SIG-M5 (cell line): ENCODE results near the gene SPEG.
A peak's percentile ranks its signal among the peaks of the same experiment; 100 is the strongest.

Source experiments
- DNase-seq: peaks from one replicate; lab custom pipeline; 2025; lab: John Stamatoyannopoulos, UW

SPEG gene

DNA sequence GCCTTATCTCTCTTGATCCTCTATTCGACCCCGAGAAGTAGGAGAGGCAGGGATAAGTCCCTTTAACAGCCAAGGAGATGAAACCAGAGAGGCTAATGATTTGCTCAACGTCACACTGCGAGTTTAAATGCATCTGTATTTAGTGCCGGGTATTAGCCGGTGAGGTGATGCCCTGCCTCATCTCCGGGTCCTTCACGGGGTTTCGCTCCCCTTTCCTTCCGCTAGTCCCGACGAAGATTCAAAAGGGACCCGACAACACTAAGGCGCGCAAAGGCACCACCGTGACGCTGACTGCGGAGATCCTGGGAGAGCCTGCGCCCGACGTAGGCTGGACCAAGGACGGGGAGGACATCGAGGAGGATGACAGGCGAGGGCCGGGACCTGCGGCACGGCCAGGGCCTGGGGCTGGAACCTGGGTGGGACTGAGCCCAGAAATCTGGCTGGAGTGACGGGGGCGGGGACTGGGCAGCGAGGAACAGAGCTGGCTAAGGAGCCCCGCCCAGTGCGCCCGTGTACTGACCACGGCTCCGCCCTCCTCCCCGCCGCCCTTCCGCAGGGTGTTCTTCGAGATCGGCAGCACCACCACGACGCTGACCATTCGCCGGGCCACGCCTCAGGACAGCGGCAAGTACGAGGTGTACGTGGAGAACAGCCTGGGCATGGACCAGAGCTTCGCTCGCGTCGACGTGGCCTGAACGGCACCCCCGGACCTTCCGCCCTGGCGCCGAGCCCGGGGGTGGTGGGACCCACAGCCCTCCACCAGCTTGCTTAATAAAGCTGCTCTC is 63.0 kb downstream of the SPEG start:
- no peak for DNase-seq

DNA sequence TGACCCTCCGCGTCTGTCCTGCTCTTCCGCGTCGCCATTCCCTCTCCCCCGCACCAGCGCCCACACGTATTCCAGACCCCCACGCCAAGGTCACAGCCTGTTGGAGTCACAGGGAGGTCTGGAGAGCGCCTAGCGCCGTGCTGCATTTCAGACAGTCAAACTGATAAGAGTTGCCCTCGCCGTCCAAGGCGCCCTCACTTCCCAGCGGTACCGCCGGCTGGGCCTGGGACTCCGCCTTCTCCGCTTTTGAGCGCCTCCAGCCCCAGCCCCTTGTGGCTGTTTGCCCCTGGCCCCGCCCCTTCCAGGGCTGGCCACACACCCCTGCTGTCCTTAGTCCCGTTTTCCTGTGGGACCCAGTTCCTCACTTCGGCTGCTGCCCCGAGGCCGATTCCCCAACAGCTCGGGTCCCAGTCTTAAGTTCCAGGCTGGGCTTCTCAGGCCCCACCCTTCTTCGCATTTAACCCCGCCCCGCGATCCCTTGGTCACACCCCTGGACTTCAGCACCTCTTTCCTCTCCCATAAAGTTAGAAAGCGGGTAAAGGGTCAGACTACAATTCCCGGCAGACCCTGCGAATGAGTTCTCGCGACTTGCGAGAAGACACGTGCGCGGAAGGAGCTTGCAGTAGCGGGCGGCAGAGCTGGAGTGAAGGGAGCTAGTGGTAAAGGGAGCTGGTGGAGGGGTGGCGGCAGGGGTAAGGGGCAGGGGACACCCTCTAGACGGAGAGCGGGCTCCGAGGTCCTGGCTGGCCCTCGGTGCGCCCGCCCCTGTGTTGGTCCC is 63.8 kb downstream of the SPEG start, which contains the start of gene GMPPA:
GMPPA (plus strand) TSS at position 612 of the 778 bp plus-strand sequence. CDS start 1,085 bp downstream, outside the sequence.
- peak; percentile 92 for DNase-seq

DNA sequence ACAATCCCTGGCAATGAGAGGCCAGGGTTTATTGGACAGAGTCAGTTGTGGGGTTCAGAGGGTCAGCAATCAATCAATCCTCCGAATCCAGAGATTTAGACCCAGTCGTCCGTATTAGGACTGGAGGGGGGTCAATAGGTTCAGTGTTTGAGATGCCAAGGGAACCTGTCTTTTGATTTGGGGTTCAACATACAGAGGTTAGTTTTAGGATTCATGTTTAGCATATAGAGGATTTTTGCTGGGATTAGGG is 64.3 kb downstream of the SPEG start:
- no peak for DNase-seq

DNA sequence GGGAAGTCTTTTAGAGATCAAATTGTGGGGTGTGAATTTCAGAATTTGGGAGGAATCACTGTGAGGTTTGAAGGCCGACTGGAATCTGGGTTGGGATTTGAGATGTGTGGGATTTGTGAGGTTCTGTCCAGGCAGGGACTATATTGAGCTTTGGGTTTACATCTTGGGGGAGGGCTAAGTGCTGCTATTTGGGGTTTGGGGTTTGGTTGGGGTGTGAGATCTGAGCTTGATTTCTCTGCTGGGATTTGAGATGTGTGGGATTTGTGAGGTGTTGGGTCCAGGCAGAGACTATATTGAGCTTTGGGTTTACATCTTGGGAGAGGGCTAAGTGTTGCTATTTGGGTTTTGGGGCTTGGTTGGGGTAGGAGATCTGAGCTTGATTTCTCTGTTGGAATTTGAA is 64.9 kb downstream of the SPEG start:
- DNase-seq = no peak

DNA sequence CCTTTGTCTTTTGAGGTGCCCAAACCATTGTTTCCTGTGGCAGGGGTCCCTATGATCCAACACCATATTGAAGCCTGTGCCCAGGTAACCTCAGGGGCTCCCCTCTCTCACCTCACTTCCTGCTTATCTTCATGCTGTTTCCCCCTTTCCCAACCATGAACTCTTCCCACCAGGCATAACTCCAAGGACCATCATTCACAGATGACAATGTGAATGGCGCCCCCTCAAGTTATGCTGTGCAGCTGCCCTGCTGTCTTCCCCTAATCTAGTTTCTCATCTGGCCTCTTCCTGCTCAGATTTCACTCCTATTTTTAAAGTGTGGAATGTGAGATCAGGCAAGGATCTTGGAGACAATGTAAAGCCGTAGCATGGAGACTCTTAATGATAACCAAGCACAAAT is 65.5 kb downstream of the SPEG start:
- DNase-seq = no peak

DNA sequence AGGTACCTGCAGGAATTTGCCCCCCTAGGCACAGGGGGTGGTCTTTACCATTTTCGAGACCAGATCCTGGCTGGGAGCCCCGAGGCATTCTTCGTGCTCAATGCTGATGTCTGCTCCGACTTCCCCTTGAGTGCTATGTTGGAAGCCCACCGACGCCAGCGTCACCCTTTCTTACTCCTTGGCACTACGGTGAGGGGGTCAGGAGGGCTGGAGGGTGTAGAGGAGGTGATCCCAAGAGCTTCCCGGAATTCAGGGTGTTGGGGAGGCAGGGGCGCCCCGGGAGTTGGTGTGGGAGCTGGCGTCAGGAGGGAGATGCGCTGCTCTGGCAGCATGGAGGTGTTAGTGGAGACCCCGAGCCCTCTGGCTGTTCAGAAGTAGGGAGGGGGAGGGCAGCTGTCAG is 67.2 kb downstream of the SPEG start:
- no peak for DNase-seq

DNA sequence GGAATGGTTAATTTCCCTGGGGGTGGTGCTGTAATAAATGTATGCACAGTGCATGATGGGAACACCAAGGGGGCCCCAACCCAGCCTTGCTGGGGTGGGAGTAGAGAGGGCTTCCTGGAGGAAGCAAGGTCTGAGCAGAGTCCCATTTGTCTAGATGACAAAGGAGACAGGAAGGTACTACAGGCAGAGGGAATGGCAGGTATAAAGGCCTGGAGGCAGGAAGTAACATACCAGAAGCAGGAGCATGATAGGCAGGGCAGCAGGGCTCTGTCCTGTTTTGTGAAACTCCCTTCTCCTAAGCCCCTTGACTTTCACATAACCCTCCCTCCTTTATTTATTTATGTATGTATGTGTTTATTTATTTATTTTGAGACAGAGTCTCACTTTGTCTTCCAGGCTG is 68.0 kb downstream of the SPEG start:
- no peak for DNase-seq

DNA sequence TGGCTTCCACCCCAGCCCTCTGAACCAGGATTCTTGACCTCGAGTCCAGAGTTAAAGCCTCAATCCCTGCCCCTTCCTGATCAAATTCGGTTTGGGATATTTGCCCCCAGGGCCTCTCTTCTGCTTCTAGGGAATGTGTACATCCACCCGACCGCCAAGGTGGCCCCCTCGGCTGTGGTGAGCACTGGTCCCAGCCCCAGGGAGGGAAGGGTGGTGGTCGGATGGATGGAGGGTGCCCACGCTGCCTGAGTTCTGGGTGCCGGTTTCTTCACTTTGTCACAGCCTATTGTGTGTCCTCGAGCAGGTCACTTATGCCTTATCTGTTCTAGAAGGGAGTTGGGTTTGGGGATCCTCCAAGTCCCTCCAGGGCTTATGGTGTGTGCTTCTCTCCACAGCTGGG is 70.9 kb downstream of the SPEG start:
- DNase-seq = no peak

DNA sequence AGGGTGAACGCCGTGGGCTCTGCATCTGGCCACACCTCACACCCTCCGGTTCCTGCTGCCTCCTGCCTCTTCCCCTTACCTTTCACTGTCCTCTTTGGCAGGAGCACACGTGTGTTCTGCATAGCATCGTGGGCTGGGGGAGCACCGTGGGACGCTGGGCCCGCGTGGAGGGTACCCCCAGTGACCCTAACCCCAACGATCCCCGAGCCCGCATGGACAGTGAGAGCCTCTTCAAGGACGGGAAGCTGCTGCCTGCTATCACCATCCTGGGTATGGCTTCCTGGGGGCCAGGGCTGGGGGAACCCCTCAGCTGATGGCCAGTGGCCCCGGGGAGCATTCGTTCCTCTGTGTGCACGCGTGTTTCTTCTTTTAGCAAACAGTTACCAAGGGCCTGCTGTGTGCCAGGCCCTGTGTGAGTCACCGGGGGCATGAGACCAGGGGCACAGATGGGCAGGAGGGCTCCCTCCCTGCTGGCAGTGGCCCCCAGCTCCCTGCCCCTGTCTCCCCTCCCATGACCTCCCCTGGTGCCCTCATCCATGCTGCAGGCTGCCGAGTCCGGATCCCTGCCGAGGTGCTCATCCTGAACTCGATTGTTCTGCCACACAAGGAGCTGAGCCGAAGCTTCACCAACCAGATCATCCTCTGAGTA is 71.6 kb downstream of the SPEG start:
- DNase-seq = no peak

DNA sequence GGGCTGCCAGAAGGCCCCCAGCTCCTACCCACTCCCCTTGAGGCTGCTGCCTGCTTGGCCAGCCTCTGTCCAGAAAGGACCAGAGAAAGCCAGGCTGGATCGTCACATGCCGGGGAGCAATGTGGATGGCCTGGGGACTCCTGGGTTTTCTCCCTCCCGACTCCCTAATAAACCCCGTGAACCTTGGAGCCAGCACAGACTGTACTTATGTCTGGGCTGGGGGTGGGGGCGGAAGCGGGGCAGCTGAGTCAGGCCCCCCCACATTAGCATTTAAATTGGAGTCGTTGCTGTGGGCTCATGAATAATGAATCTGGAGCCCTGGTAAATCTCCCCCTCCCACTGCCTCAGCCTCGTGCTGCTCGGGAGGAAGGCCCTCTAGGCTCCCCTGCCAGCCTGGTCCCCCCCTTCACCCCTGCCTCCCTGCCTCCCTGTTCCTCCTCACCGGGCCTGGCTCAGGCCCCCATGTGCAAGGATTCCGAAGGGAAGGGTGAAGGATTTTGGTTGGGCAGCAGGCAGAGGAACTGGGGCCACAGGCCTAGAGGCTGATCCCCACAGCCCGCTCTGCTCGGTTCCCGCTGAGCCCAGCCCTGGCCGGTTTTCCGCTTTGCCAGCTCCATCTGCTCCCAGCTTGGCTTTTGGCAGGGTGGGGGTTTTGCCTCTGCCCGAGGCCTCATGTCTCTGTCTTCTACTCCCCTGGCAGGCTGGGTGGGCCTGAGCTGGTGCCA is 72.3 kb downstream of the SPEG start:
- DNase-seq = no peak

DNA sequence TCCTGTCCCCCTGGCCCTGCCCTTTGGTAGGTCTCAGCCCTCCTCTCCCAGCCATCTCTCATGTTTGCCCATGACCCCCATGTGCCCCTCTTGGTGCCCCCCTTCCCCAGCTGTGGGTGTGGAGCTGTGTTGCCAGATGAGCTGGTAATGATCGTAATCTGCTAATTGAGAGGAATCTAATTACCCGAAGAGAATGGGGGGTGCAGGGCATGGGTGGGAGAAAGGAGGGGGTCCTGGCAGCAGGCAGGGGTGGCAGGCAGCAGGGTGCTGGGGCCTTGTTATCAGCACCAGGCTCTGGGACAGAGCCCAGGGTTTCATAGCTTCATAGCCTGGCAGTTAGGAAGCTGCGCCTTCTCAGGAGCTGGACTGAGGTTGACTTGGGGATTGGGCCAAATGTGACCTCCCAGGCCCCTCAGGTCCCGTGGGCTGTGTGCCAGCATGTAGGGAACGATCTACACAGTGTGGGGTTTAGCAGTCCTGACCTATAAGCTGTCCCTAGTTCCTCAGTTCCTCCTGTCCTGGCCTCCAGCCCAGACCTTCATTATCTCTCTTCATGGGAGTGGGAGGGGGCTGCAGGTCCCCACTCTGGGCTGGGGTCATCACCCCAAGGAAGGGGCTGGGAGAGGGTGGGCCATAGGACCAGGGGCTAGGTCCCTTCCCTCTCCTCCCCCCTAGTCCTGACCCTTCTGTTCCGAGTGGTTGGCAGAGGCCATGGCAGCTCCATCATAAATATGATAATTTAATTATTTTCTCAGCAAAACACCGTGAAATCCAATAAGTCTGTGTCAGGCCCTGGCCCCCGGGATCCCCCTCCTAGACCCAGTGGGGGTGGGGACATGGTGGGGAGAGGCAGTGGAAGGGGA is 73.2 kb downstream of the SPEG start:
- DNase-seq = no peak

DNA sequence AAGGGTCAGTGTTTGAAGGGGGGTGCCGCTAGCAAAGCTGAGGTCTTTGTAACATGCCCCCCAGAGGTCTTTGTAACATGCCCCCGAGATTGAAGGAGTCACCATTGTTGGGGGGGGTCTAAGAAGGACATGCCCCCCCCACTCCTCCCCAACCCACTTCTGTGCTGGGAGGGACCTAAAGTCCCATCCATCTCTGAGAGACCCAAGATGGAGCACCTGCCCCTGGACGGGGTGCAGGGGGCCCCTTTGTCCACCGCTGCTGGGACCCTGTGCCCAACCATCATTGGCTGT is 73.7 kb downstream of the SPEG start:
- DNase-seq = no peak

DNA sequence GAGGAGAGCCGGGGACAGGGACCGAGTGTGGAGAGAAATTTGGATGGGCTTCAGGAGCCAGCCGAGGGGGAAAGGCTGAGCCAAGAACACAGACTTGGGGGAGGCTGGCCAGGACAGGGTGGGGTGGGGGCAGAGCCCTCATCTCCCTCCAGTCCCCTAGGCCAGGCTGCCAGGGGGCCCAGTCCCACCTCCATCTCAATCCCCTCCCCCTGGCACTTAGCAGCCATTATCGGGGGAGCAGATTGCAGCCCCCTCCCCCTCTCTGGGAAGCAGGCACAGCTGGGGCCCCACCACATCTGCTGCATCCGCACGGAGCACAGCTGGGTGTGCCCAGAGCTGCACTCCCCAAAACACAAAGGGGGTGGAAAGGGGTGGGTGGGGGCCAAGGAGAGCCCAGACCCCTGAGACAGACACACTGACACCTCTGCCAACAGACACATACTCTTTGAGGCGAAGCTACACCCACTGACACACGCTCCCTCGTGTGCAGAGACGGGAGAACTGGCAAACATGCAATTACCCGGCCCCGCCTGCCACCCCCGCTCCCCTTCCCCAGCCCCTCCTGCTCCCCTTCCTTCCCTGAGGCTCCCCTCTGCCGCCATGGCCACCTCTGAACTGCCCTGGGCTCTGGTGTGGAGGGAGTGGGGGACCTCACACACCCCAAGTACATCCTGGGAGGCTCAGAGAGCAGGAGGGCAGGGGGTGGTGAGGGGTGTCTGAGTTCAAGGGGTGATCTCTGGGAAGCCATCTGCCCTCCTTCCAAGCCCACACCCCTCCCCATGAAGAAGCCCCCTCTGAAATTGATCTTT is 74.5 kb downstream of the SPEG start:
- no peak for DNase-seq

DNA sequence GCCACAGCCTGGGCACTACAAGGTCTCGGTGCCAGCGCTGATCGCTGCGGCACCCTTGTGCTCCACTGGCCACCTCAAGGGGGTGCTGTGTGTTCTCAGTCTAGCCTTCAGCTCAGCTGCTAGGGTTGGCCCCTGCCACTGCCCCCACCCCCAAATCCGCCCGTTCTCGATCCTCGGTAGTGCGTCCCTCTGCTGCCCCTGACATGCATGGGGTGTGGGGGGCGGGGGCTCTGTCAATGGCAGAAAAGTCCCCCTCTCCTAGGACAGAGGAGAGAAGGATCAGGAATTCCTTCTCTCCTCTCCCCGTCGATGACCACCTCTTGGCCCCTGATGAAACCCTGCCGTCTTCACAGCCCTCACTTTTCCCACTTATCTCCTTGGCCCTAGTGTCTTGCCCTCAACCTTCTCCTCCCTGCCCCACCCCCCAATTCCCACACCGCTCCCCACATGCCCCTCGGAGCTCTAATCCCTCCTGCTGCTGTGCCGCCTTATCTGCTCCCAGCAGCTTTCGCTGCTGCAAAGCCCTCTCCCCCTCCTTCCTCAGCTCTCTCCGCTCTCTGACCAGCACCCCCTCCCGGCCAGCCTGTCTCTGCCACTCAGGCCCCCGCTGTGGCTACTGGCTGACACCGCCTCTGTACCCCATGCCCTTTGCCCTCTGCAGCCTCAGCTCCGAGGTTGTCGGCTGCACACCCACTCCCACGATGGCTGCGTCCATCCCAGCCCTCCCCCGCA is 75.3 kb downstream of the SPEG start:
- DNase-seq = no peak

DNA sequence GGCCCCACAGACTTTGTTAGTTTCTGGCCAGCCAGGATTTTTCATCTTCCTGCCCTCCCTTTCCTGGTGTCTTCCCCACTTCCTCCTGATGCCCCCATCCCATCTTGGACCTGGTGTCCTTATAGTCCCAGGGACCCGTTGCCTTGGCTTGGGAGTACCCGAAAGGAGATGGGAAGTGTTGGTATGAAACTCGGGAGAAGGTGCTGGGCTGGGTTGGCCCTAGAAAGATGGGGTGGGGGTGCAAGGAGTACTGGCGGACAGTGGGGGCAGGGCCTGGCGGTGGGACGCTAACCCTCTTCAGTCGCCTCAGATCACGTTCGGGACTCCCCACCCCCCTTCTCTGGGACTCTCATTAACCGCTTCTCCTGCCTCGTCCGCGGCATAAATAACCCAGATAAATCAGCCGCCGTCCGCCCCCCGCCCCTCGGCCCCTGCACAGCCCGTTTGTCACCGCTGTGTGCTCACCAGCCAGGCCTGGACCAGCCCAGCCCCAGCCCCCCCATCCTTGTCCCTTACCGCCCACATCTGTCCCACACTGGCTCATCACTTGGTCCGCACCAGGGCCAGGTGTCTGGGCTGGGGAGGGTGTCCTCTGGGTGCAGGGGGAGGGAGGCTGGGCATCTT is 76.0 kb downstream of the SPEG start:
- no peak for DNase-seq

DNA sequence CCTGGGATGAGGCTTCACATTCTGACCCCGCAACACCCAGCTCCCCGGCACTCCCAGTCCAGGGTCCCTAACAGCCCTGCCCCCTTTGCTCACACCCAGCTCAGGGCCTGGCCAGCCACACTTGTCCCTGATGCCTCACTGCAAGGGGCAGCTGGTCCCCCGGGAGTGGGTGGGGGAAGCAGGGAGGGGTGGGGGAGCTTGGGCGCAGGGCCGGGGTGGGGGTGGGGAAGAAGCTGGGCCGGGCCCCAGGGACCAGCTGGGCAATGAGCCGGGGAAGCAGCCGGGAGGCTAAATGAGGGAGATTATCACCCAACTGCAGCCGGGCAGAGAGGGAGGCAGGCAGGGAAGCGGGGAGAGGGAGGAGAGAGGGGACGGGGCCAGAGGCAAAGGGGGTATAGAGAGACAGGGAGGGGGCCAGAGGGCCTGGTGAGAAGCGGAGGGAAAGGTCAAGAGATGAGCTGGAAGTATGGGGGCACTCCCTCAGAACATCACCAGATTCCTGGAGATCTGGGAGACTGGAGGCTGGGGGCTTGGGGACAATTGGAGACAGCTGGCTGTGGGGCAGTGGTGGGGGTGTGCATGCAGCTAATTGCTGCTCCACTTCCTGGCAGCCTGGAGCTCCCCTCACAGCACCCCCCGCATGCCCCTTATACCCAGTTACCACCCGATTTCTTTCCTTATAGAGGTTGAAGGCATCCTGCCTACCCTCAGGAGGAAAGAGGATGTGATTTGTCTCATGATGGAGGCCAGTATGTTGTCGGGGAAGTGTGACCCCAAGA is 77.1 kb downstream of the SPEG start:
- DNase-seq = no peak

DNA sequence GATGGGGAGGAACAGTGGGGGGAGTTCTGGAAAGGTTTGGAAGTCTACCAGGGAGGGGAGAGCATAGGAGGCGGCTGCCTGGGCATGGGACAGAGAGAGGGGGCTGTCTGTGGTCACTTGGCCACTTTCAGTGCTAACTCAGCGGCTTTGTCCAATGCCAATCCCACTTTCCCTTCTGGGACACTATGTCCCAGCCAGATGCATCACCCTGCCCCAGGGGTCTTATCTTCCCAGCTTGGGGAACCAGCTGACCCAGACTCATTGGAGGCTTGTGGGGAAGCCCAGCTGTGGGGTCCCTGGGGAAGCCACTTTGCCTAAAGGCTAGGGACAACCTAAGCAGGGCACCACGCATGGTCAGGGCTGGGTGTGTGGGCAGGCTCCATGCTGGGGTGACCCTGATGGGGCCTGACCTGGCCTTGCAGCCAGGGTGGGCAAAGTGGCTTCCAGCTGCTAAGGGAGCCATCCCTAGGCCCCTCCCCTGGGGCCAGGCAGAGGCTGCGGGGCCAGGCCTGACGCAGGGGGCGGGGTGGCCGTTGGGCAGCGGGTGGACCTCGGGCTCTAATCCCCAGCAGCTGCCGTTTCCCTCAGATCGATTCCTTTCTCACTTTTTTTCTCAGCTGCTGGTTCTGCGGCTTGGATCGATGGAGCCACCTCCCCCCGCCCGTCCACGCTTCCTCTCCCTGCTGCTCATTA is 78.0 kb downstream of the SPEG start:
- no peak for DNase-seq

DNA sequence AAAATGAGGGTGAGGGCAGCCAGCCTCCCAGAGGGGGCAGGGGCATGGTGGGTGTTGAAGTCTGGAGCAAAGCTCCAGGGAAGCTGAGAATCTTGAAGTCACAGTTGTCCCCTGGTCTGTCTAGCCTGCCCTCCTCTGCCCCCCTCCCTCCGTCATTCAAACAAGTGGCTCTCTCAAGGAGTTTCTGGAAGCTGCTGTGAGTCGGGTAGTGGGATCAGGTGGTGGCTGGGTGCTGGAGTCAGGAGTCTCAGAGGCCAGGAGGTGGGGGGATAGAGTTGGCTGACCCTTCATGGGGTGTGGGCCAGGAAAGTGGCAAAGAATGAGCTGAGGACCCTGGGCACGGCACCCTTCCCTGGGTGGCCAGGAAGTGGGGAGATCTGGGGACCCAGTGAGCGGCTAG is 79.1 kb downstream of the SPEG start:
- DNase-seq = no peak
